Measurements from ENCODE around the gene ZNRF2.

ZNRF2 gene

DNA sequence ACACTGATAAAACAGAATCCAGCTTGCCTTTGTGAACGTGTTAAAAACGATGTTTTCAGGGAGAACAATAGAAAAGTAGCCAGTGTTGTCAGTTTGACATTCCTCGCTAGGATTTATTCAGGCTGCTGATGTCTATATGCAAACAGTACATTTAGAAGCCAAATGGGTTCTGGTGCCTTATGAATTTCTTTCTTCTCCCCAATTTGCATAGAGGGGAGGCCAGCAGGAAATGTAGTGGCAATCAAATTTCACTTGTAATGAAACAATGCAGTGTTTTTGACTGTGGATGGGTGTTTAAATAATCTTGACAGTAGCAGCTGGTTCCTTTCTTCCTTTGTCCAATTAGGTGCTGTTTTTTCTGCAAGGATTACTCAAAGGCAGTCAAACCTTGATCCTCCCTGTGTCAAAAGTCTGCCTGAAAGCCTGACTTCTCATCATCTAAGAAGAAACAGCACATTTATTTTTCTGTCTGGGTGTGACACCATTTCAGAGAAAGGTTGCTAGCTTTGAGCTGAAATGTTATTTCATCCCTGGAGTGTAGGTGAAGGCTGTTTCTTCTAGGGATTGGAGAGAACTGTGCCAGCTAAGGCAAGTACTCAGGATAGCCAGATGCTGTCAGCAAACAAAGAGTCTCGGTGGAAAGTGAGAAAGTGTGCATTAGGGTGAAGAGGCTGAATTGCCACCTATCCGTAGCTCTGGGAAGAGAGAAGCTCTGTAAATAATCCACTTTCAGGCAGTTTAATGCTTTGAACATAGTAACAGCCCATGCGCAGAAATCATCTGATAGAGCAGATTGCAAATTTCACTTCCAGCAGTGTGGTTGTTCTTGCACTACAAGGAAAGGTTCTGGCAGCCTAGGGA lies 36.6 kb upstream of the ZNRF2 start:
- no CpG with 5 or more reads among the region's 6 CpGs for WGBS, 2 donors (ENCODE audit: extremely low coverage in 2 of 2, insufficient read length in 2 of 2, insufficient replicate concordance in 1 of 2)
- H3K9me3 ChIP-seq (replicated peaks in 1 of 2; ENCODE audit: control insufficient read depth in 2 of 2, insufficient read depth in 1 of 2, low read depth in 1 of 2, low read length in 2 of 2) = peaks cover 0 to 3% of the 10 kb centered on the region in 2 donors
- no peak overlapping the region for H2AFZ ChIP-seq (ENCODE audit: low read length)
- no peak overlapping the region for H3K23ac ChIP-seq (ENCODE audit: low read depth, low read length, poor library complexity)
- H4K8ac ChIP-seq (ENCODE audit: low read depth, low read length) = no peak overlapping the region
- H3K79me1 ChIP-seq (ENCODE audit: low read depth, low read length) = no peaks in the 10 kb centered on the region
- no peak overlapping the region for H3K4ac ChIP-seq (ENCODE audit: low read length)
- no peak overlapping the region for H3K4me2 ChIP-seq (ENCODE audit: insufficient read depth, low read length, poor library complexity, severe bottlenecking)
- H3K14ac ChIP-seq (ENCODE audit: low read length) = no peak overlapping the region
- H3K4me3 ChIP-seq (ENCODE audit: low read length in 2 of 2) = no peak overlapping the region
- no peak overlapping the region for H2AK5ac ChIP-seq (ENCODE audit: low read depth, low read length)
- peaks cover 7% of the 10 kb centered on the region in 2 donors for H3K4me1 ChIP-seq (ENCODE audit: control insufficient read depth in 2 of 2, insufficient read depth in 1 of 2, low read depth in 1 of 2, low read length in 2 of 2)
- H2BK12ac ChIP-seq (ENCODE audit: low read length) = no peak overlapping the region
- H4K91ac ChIP-seq (ENCODE audit: low read depth, low read length, poor library complexity) = no peak overlapping the region
- no peak overlapping the region for H3K27ac ChIP-seq (replicated peaks; ENCODE audit: low read length)
- no peak overlapping the region for H2BK5ac ChIP-seq (ENCODE audit: low read length)
- no peak overlapping the region for H2BK120ac ChIP-seq (ENCODE audit: low read depth, low read length)
- H3K9ac ChIP-seq (ENCODE audit: low read depth, low read length, poor library complexity) = no peak overlapping the region
- H3K18ac ChIP-seq (ENCODE audit: low read length) = no peak overlapping the region
- no peak overlapping the region for H2BK15ac ChIP-seq (ENCODE audit: low read length)
- no peaks in the 10 kb centered on the region for H3K36me3 ChIP-seq (replicated peaks in 1 of 2; ENCODE audit: control insufficient read depth in 2 of 2, insufficient read depth in 2 of 2, low read length in 2 of 2)
- no peaks in the 10 kb centered on the region for H3K27me3 ChIP-seq (ENCODE audit: control insufficient read depth in 3 of 3, insufficient read depth in 3 of 3, low read depth in 1 of 3, low read length in 3 of 3)
- no peak for DNase-seq (ENCODE audit: low spot score)

DNA sequence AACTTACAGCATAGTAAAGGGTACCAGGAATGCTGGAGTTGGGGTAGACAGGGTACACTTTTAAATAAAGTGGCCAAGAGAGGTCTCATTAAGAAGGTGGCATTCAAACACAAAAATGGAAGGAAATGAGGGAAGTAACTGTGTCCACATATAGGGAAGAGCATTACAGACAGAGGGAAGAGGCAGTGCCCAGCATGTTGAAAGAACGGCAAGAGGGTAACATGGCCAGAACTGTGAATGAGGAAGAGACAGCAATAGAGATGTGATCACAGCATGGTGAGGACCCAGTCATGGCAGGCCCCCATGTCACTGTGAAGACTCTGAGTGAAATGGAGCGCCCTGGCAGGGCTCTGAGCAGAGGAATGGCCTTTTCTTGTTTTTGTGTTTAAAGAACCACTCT lies 35.1 kb upstream of the ZNRF2 start:
- Histone ChIP-seq H3K4ac (ENCODE audit: low read length) (no peak overlapping the region), H3K9me3 (replicated peaks in 1 of 2; ENCODE audit: control insufficient read depth in 2 of 2, insufficient read depth in 1 of 2, low read depth in 1 of 2, low read length in 2 of 2) (peaks cover 0 to 3% of the 10 kb centered on the region in 2 donors), H3K23ac (ENCODE audit: low read depth, low read length, poor library complexity) (no peak overlapping the region), H3K79me1 (ENCODE audit: low read depth, low read length) (no peaks in the 10 kb centered on the region), H2BK5ac (ENCODE audit: low read length) (no peak overlapping the region), H2BK12ac (ENCODE audit: low read length) (no peak overlapping the region), H2AK5ac (ENCODE audit: low read depth, low read length) (no peak overlapping the region), H3K4me2 (ENCODE audit: insufficient read depth, low read length, poor library complexity, severe bottlenecking) (no peak overlapping the region), H4K8ac (ENCODE audit: low read depth, low read length) (no peak overlapping the region), H3K36me3 (replicated peaks in 1 of 2; ENCODE audit: control insufficient read depth in 2 of 2, insufficient read depth in 2 of 2, low read length in 2 of 2) (no peaks in the 10 kb centered on the region), H2AFZ (ENCODE audit: low read length) (no peak overlapping the region), H3K27ac (replicated peaks; ENCODE audit: low read length) (no peak overlapping the region), H3K4me1 (ENCODE audit: control insufficient read depth in 2 of 2, insufficient read depth in 1 of 2, low read depth in 1 of 2, low read length in 2 of 2) (peaks cover 7% of the 10 kb centered on the region in 2 donors), H3K9ac (ENCODE audit: low read depth, low read length, poor library complexity) (no peak overlapping the region), H3K18ac (ENCODE audit: low read length) (no peak overlapping the region), H2BK15ac (ENCODE audit: low read length) (no peak overlapping the region), H2BK120ac (ENCODE audit: low read depth, low read length) (no peak overlapping the region), H3K14ac (ENCODE audit: low read length) (no peak overlapping the region), H4K91ac (ENCODE audit: low read depth, low read length, poor library complexity) (no peak overlapping the region), H3K27me3 (ENCODE audit: control insufficient read depth in 3 of 3, insufficient read depth in 3 of 3, low read depth in 1 of 3, low read length in 3 of 3) (peaks cover 0 to 2% (median 0%) of the 10 kb centered on the region in 3 experiments), H3K4me3 (ENCODE audit: low read length in 2 of 2) (no peak overlapping the region)
- WGBS, 2 donors (ENCODE audit: extremely low coverage in 2 of 2, insufficient read length in 2 of 2, insufficient replicate concordance in 1 of 2) = no CpG with 5 or more reads among the region's 2 CpGs
- DNase-seq (ENCODE audit: low spot score) = no peak

DNA sequence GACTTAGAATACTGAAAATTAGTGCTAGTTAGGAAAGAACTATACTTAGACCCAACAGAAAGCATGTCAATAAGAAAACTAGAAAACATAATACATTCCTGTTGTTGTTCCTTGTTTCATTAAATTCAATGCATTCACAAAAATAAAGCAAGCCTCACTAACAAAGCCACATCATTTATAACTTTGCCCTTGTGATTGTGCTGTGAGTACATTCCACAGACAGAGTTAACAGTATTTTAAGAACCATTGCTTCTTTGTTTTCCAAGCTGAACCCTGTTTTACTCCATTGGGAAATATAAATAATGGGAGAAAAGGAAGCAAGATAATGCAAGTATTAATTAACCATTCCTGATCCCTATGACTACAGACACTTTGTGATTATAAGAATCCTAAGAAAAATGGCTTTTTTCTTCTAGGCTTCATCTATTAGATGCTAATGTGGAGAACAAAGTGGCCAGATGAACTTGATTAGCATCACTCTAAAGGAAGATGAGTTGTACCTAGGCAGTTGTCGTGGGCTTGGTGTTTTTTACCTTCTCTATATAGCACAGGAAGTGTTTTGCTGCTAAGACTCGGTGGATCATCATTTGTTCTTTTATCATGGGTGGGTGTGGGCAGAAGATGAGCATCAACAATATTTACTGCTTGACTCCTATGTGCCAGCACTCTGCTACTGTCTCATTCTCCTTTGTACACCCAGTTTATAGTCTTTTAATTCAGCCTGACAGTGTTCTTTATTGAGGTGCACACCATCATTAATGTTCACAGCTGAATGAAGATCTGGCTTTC lies 34.2 kb upstream of the ZNRF2 start:
- no peak overlapping the region for H4K8ac ChIP-seq (ENCODE audit: low read depth, low read length)
- H2BK120ac ChIP-seq (ENCODE audit: low read depth, low read length) = no peak overlapping the region
- no peak overlapping the region for H3K14ac ChIP-seq (ENCODE audit: low read length)
- H4K91ac ChIP-seq (ENCODE audit: low read depth, low read length, poor library complexity) = no peak overlapping the region
- no peak overlapping the region for H3K4ac ChIP-seq (ENCODE audit: low read length)
- H3K9me3 ChIP-seq (replicated peaks in 1 of 2; ENCODE audit: control insufficient read depth in 2 of 2, insufficient read depth in 1 of 2, low read depth in 1 of 2, low read length in 2 of 2) = peaks cover 0 to 3% of the 10 kb centered on the region in 2 donors
- no peak overlapping the region for H3K23ac ChIP-seq (ENCODE audit: low read depth, low read length, poor library complexity)
- H2BK5ac ChIP-seq (ENCODE audit: low read length) = no peak overlapping the region
- no peak overlapping the region for H2AFZ ChIP-seq (ENCODE audit: low read length)
- H3K27me3 ChIP-seq (ENCODE audit: control insufficient read depth in 3 of 3, insufficient read depth in 3 of 3, low read depth in 1 of 3, low read length in 3 of 3) = peaks cover 0 to 2% (median 0%) of the 10 kb centered on the region in 3 experiments
- no peak overlapping the region for H2BK12ac ChIP-seq (ENCODE audit: low read length)
- no peaks in the 10 kb centered on the region for H3K36me3 ChIP-seq (replicated peaks in 1 of 2; ENCODE audit: control insufficient read depth in 2 of 2, insufficient read depth in 2 of 2, low read length in 2 of 2)
- no peak overlapping the region for H2AK5ac ChIP-seq (ENCODE audit: low read depth, low read length)
- no peak overlapping the region for H3K4me2 ChIP-seq (ENCODE audit: insufficient read depth, low read length, poor library complexity, severe bottlenecking)
- H3K79me1 ChIP-seq (ENCODE audit: low read depth, low read length) = no peaks in the 10 kb centered on the region
- H3K4me1 ChIP-seq (ENCODE audit: control insufficient read depth in 2 of 2, insufficient read depth in 1 of 2, low read depth in 1 of 2, low read length in 2 of 2) = peaks cover 7% of the 10 kb centered on the region in 2 donors
- no peak overlapping the region for H2BK15ac ChIP-seq (ENCODE audit: low read length)
- H3K4me3 ChIP-seq (ENCODE audit: low read length in 2 of 2) = no peak overlapping the region
- no peak overlapping the region for H3K18ac ChIP-seq (ENCODE audit: low read length)
- no CpG with 5 or more reads among the region's 2 CpGs for WGBS, 2 donors (ENCODE audit: extremely low coverage in 2 of 2, insufficient read length in 2 of 2, insufficient replicate concordance in 1 of 2)
- DNase-seq (ENCODE audit: low spot score) = no peak
- no peak overlapping the region for H3K27ac ChIP-seq (replicated peaks; ENCODE audit: low read length)
- H3K9ac ChIP-seq (ENCODE audit: low read depth, low read length, poor library complexity) = no peak overlapping the region

DNA sequence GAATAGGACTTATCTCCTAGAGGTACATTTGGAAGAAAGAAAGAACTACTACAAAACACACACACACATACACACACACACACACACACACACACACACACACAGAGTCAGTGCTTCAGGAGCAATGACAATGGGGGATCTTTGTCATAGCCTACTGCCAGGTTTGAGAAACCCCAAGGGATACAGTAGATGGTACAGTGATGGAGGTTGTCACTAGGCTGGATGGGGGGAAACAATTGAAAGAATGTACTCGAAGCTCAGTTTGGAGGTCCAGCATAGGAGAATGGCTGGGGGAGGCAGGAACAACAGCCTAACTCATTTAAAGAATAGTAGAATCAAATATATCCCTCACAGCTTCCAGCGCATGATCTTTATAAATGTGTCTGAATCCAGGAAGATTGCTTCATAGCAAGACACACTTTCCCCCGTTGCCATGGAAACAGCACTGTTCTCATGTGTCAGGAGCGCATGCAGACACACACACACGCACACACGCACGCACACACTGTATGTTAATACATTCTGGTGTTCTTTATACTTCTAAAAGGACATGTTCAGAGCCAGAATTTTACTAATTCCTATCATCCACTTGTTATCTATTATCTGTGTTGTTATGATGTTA lies 32.6 kb upstream of the ZNRF2 start:
- DNase-seq (ENCODE audit: low spot score) = no peak
- Histone ChIP-seq H3K36me3 (replicated peaks in 1 of 2; ENCODE audit: control insufficient read depth in 2 of 2, insufficient read depth in 2 of 2, low read length in 2 of 2) (no peaks in the 10 kb centered on the region), H3K4me2 (ENCODE audit: insufficient read depth, low read length, poor library complexity, severe bottlenecking) (no peak overlapping the region), H4K8ac (ENCODE audit: low read depth, low read length) (no peak overlapping the region), H3K9ac (ENCODE audit: low read depth, low read length, poor library complexity) (no peak overlapping the region), H2AK5ac (ENCODE audit: low read depth, low read length) (no peak overlapping the region), H2AFZ (ENCODE audit: low read length) (no peak overlapping the region), H3K4me1 (ENCODE audit: control insufficient read depth in 2 of 2, insufficient read depth in 1 of 2, low read depth in 1 of 2, low read length in 2 of 2) (peaks cover 6 to 7% of the 10 kb centered on the region in 2 donors), H2BK120ac (ENCODE audit: low read depth, low read length) (no peak overlapping the region), H3K18ac (ENCODE audit: low read length) (no peak overlapping the region), H2BK15ac (ENCODE audit: low read length) (no peak overlapping the region), H3K14ac (ENCODE audit: low read length) (no peak overlapping the region), H3K27me3 (ENCODE audit: control insufficient read depth in 3 of 3, insufficient read depth in 3 of 3, low read depth in 1 of 3, low read length in 3 of 3) (peaks cover 0 to 2% (median 0%) of the 10 kb centered on the region in 3 experiments), H3K23ac (ENCODE audit: low read depth, low read length, poor library complexity) (no peak overlapping the region), H3K4ac (ENCODE audit: low read length) (no peak overlapping the region), H4K91ac (ENCODE audit: low read depth, low read length, poor library complexity) (no peak overlapping the region), H3K9me3 (replicated peaks in 1 of 2; ENCODE audit: control insufficient read depth in 2 of 2, insufficient read depth in 1 of 2, low read depth in 1 of 2, low read length in 2 of 2) (no peaks in the 10 kb centered on the region), H3K79me1 (ENCODE audit: low read depth, low read length) (no peaks in the 10 kb centered on the region), H2BK12ac (ENCODE audit: low read length) (no peak overlapping the region), H2BK5ac (ENCODE audit: low read length) (no peak overlapping the region), H3K27ac (replicated peaks; ENCODE audit: low read length) (no peak overlapping the region), H3K4me3 (ENCODE audit: low read length in 2 of 2) (no peak overlapping the region)
- no CpG with 5 or more reads among the region's 7 CpGs for WGBS, 2 donors (ENCODE audit: extremely low coverage in 2 of 2, insufficient read length in 2 of 2, insufficient replicate concordance in 1 of 2)
